ENCODE data around the gene DELE1. TPM values are rescaled to one million over a fixed set of nuclear protein-coding genes. Genes with fewer than 3 reads are reported as not detected.
A peak's percentile ranks its signal among the peaks of the same experiment; 100 is the strongest.
"Not testable (repeated sequence)": the region's sequence is repeated elsewhere in the genome, so short reads cannot be mapped to it uniquely, and the experiment has no call there.

DELE1 gene
- total RNA-seq, 1 donor from 2014 or later, result 50.6 TPM

- DNase-seq (ENCODE audit: low read depth), result no peak
- no peak for TF ChIP-seq CTCF (conservative IDR thresholded peaks at IDR 0.05; ENCODE audit: low read depth, low read length)
- H3K4me3 ChIP-seq (ENCODE audit: low read depth, low read length), result no peak overlapping the region
Observed at GRCh38 chr5:141915881-141916336, 7.8 kb upstream of the DELE1 start.

DNA sequence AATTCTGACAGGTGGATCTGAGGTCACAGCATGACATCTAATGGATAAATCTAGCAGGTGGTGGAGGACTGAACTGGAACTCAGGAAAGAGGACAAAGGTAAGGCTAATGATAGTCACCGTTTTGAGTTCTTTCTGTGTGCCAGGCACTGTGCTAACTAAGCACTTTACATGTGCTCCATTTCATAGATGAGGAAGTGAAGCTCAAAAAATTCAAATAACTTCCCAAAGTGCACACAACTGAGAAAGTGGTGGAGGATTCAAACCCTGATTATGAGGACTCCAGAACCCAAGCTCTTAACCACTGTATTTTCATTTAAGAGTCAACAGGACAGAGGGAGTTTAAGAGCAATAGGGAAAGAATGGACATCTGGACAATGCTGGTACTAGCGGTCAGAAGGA is 7.1 kb upstream of the DELE1 start:
- no peak overlapping the region for H3K4me3 ChIP-seq (ENCODE audit: low read depth, low read length)
- TF ChIP-seq CTCF (conservative IDR thresholded peaks at IDR 0.05; ENCODE audit: low read depth, low read length), result no peak
- no peak for DNase-seq (ENCODE audit: low read depth)

DNA sequence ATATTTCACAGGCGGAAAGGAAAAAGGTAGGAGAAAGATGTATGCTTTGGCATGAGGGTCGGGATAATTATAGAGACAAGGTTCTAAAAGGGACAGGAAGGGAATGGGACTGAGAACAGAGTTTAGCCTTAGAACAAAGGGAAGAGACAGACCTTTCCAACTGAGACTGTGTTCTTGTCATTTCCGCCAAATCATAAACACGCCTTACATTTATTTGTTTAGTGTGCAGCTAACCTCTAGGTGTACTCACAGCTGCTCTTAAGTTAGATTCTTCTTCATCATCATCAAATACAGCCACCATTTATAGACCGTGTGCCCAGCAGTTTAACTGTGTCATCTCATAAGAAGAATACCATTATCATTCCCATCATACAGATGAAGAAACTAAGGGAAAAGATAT is 5.9 kb upstream of the DELE1 start:
- H3K4me3 ChIP-seq (ENCODE audit: low read depth, low read length), result no peak overlapping the region
- no peak for DNase-seq (ENCODE audit: low read depth)

DNA sequence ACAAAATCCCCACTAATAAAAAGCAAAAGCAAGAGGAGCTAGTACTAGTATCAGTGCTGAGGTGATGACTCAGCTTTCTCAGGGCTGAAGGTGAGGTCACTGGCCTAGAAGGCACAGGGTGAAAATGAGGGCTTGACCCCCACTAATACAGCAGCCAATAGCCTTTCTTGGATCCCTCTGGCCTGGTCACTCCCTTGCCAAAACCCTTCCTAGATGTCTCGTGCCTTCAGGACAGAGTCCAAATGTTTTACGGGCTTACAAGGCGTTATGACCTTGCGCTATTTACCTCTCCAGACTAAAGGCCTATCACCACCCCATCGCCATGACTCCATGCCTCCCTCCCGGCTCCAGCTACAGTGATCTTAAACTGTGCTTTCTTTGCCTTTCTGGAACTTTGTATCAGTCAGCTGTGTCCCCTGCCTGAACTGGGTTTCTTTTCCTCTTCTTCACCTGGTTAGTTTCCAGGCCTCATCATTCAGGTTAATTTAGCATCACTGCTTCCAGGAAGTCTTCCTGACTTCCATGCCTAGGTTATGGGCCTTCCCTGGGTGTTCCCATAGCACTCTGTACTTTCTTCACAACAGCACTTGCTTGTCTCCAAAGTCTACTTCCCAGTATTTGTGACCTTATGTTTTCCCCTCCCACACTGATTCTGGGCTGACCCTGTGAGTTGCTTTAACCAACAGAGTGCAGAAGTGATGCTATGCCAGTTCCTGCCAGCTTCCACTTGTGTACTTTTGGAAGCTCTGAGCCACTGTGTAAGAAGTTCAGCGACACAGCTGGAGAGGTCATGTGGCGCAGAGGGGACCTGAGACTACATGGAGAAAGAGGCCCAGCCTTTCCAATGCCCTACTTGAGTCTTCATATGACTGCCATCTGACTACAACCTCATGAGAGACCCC is 4.2 kb upstream of the DELE1 start:
- no peak overlapping the region for H3K4me3 ChIP-seq (ENCODE audit: low read depth, low read length)
- DNase-seq (ENCODE audit: low read depth), result no peak
- no peak for TF ChIP-seq CTCF (conservative IDR thresholded peaks at IDR 0.05; ENCODE audit: low read depth, low read length)

More for the DNA sequence above, 5.9 kb upstream of the DELE1 start:
- no peak for TF ChIP-seq CTCF (conservative IDR thresholded peaks at IDR 0.05; ENCODE audit: low read depth, low read length)

DNA sequence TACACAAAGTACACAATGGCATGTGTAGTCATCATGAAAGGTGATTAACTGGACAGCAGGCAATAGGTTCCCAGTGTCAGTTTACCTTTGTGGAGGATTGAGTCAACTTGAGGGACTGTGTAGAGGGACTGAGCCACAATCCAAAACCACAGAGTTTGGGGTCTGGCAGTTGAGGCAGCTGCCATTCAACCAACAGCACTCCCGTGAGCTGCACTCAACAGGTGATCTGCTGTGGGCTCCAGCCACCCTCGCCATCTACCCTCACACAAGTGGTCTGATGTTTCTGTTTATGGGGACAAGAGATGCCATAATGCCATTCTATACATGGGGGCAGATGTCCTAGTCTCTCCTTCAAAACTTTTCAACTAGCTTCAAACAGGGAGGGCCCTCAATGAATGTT is 2.9 kb upstream of the DELE1 start:
- H3K4me3 ChIP-seq (ENCODE audit: low read depth, low read length), result no peak overlapping the region
- no peak for TF ChIP-seq CTCF (conservative IDR thresholded peaks at IDR 0.05; ENCODE audit: low read depth, low read length)
- no peak for DNase-seq (ENCODE audit: low read depth)

DNA sequence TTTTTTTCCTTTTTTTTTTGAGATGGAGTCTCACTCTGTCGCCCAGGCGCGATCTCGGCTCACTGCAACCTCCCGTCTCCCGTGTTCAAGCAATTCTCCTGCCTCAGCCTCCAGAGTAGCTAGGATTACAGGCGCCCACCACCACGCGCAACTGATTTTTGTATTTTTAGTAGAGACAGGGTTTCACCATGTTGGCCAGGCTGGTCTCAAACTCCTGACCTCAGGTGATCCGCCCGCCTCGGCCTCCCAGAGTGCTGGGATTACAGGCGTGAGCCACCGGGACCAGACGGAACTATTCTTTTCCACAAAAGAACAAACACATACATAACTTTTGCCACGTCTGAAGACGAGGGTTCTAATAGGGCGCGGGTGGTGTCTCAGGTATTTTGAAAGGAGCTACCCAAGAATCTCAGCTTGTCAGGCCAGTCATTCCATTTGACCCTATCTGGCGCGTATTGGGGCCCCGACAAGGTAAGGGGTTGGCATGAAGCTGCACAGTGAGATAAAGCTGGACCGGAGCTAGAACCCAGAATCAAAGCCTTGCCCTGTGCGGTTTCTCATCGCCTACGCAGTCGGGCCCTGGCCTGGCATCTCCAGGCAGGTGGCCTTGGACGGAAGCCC is 734 bp upstream of the DELE1 start:
- not testable (repeated sequence) for DNase-seq (ENCODE audit: low read depth)
- H3K4me3 ChIP-seq (ENCODE audit: low read depth, low read length), result peak overlapping the region; percentile 94

- no peak for TF ChIP-seq CTCF (conservative IDR thresholded peaks at IDR 0.05; ENCODE audit: low read depth, low read length)
- H3K4me3 ChIP-seq (ENCODE audit: low read depth, low read length), result no peak overlapping the region
- no peak for DNase-seq (ENCODE audit: low read depth)
Observed at GRCh38 chr5:141926434-141926833, 2.8 kb downstream of the DELE1 start.

Measured in epithelial cell of proximal tubule (primary cell).